AG08396 (cell line): Measurements from ENCODE around the gene PTN.

ENCODE experiments used
- DNase-seq: peaks from one replicate; pipeline ENCODE4 v3.0.0; 2012; ENCODE audit warnings: low spot score, mixed read lengths

PTN gene, protein sequence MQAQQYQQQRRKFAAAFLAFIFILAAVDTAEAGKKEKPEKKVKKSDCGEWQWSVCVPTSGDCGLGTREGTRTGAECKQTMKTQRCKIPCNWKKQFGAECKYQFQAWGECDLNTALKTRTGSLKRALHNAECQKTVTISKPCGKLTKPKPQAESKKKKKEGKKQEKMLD

GRCh38 chr7:137343281-137343841 is at the start of gene PTN:
Gene PTN (minus strand): TSS chr7:137343733. CDS start chr7:137254973, 88,760 bp downstream.
- peak; percentile 48 for DNase-seq

DNA sequence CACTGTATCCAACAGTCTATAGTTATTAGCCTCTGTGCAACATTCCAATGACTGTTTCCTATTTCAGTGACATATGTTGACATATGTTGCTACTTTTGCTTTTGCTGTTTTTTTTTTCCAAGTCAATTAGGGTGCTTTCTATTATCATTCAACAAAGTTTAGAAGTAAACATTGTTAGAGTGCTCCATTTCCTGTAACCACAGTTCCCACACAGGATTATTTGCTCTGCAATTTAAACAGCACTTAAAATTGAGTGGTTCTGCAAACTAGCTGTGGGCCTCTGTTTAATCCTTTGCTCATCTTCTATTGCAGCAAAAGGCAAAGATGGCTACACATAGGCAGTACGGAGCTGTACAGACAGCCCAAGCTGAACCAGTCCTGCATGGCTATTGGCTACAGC is 46.5 kb upstream of the PTN start:
- DNase-seq: no peak

- no peak for DNase-seq
These were observed 45.4 kb upstream of the PTN start for GRCh38 chr7:137388916-137389315.

DNA sequence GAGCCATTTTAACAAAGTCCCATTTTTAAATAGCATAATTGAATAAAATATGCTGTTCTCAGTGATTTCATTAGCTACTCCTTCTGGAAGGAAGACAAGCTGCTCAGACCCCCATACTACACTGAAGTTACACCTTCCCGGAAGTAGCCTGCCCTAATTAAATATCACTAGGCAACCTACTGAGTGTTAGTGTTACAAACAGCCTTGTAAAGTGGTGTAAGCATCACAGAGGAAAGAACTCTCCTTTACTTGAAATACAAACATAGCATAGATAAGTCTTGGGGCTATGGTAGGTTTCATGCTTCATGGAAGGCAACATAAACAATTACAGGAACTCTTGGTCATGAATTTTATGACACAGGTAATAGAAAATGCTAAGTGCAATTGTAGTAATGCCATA is 43.4 kb upstream of the PTN start:
- DNase-seq: no peak

DNA sequence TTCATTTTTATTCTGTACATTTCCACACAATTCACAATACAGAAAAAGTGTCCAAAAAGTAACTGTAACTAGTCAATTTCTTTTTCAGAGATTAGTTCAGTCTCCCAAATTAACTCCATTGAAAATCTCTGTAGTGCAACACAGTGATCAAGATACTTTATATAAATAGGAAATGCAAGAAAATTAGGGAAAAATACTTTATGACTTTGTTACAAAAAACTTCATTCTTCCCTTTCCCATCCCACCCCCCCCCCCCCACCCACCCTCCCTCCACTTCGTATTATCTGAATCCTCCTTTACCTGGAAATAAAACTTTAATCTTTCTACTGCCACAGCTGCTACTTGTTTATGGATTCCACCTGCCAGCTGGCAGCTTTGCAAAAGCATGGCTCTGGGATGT is 37.5 kb upstream of the PTN start:
- DNase-seq: no peak

DNA sequence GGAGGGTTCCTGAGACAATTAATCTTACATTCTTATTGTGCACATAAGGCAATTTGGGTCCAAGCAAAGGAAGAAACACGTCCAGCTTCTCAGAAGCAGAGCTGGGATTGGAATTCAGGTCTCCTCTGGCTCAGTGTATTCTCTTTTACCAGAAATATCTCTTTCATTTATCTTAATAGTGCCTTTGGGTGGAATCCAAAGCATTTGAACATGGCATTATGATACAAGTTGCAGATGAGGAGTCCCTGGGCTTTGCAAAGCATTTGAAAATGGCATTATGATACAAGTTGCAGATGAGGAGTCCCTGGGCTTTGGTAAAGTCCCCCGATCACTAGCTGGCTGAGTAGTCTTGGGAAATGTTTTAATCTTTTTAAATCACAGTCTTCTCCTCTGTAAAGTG is 30.0 kb upstream of the PTN start:
- DNase-seq: no peak

DNA sequence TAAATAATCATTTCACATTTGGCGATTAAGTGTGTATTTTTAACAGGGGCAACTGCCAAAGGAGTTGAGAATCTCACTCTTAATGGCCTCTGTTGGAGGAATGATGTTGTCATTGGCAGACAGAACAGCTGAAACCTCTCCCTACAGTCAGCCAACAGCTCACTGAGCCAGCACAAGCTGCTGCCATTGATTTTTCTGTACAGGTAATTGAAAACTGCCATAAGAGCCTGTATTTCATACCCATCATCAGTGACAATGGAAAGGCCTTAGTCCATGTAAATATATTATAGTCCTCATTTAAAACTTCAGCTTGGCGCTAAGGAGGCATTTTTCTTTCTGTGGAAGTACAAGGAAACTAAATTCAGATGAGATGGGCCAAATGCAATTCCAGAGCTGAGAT is 28.1 kb upstream of the PTN start:
- no peak for DNase-seq

- no peak for DNase-seq
These were observed 23.5 kb upstream of the PTN start for GRCh38 chr7:137366995-137367394.

DNA sequence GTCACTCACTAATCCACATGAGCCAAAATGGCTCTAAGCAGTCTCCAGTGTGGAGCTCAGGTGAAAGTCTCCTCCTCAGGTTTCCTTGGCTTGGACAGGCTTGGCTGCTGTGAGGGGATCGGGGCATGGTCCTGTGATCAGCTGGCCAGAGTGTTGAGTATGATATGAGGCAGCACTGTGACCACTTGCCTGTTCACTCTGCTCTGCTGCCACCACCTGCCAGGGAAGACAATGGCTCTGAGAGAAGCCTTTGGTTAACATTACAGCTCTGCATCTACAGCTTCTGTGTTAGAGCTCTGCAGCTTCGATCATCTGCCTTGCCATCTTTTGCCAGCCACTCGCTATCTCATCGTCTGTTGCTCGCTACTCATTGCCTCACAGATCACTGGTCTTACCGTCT is 20.1 kb upstream of the PTN start:
- no peak for DNase-seq

- no peak for DNase-seq
These were observed 16.6 kb upstream of the PTN start for GRCh38 chr7:137360087-137360679.

DNA sequence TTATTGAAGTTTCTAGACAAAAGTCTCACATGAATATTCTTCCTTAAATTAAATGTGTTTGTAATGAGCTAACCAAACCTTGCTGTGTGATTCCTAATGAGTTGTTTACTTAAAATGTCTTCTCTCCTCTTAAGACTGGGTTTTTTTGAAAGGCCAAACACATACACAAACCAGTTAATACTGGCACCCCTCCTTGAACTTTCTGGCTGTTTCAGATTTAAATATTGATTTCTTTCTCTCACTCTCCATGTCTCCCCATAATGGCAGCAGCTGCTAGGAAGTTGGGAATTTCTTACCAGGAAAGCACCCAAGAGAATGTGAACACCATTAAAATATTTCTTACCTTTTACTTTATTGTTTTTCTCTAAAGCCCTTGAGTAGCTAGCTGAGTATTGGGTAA is 11.4 kb upstream of the PTN start:
- no peak for DNase-seq

DNA sequence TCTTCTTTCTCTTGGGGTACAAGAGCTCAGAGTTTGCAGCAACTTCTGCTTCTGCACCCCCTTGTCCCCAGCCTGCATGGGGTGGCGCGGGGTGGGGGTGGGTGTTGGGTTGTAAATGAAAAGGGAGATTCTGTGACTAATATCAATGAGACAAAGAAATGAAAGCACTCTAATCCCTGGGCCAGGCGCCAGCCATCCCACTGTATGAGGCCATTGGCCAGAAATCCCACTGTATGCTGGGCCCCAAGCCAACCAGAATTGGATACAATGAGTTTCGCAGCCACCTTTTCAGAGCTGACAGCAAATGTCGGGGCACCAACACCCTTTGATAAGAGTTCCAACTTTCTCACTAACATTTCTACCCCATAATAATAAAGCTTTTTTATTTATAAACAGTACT is 10.9 kb upstream of the PTN start:
- no peak for DNase-seq

GRCh38 chr7:137351941-137352340 is 8.4 kb upstream of the PTN start:
- DNase-seq: no peak

DNA sequence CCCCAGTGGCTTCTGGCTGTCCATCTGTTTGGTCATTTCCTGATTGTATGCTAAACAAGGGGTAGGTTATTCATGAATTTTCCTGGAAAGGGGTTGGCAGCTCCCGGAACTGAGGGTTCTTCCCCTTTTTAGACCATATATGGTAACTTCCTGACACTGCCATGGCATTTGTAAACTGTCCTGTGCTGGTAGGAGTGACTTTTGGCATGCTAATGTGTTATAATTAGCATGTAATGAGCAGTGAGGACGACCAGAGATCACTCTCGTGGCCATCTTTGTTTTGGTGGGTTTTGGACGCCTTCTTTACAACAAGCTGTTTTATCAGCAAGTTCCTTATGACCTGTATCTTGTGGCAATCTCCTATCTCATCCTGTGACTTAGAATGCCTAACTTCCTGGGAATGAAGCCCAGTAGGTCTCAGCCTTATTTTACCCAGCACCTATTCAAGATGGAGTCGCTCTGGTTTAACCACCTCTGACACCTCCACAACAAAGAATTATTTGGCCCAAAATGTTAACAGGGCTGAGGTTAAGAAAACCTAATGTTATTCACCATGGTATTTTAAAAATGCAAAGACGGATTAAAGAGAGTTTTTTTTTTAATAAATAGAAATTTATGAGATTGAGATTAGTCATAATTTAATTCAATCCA is 2.4 kb upstream of the PTN start:
- DNase-seq: no peak

DNA sequence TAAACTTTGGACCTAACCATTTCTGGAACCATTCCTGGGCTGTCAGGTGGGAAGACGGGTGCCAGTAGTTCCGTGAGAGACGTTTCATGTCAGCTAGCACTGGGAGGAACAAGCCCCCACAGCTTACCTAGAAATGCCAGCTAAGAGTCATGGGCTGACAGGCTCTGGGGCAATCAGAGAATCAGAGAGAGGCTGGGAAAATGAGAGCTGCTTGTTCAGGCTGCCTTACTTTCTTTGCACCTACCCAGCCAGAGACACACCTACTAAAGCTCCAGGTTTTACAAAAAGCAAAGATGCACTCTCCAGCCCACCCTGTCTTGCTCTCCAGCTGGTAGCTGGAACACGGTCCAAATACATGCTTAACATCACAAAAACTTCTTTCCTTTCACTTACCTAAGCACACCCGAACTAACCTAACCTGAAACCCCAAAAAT is 688 bp downstream of the PTN start:
- no peak for DNase-seq

GRCh38 chr7:137342265-137342664 is 1.3 kb downstream of the PTN start:
- DNase-seq: no peak

GRCh38 chr7:137337902-137338301 is 5.6 kb downstream of the PTN start:
- no peak for DNase-seq

GRCh38 chr7:137335814-137336213 is 7.7 kb downstream of the PTN start:
- DNase-seq: no peak

DNA sequence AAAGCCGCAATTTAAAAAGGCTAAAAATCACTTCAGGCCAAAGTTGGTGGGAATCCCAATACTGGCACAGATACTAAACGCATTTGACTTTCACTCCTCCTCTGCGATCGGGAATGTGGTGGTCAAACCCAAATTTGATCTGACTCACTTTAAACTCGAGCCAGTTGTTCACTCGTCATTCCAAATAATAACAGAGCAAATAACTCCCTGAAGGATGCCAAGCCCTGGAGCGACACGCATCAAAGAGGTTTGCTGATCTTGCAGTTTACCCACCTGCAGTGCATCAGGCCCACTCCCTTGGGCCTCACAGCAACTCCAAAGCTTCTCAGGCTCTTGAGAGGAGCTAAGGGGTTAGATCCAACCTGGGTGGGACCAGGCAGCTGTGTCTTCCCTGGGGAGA is 12.2 kb downstream of the PTN start:
- peak; percentile 25 for DNase-seq

GRCh38 chr7:137329411-137329810 is 14.1 kb downstream of the PTN start:
- no peak for DNase-seq

DNA sequence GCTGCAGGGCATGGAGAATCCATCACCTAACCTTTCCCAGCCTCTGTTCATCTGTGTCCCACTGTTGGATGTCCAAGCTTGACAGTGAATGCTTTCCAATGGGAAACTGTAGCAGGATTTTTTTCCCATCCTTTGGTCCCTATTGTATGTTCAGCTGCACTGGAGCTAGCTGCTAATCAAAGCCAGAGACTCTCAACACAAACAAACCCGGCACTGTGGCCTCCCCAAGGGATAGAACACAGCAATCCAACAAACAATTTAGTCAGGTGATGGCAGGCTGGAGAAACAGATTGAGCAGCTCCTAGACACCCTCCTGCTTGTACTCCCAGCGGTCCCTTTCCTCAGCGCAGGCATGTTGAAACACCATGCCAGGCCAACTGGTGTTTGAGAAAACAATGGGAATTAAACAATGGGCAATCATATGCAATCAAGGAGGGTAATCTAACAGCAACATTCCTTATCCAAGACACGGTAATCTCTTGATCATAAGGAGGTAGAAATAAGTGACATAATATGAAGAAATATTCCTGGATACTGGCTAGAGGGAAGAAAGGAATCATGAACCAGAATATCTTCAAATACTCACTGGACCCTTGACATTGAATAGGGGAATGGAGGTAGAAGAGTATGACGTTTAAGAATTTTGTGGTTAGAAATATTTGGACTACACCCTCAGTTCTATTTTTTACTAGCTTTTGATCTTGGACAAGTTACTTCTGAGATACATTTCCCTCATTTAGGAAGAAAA is 15.0 kb downstream of the PTN start:
- DNase-seq: peak; percentile 33

DNA sequence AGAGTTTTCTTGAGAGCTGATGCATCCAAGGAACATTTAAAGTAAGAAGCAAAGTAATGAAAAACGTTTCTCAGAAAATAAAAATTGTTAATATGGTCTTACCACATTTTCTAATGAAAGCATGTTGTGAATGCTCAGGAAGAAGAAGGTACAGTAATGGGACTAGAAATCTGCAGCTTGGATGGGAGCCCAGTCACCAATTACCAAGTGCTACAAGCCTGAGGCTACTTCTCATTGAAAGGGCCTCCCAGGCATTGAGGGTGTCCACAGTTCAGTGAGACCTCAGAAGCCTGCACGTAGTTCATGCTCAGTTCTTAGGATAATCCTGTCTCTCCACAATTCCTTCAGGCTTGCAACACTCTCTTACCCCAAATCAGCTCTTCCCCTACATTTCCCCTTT is 17.6 kb downstream of the PTN start:
- DNase-seq: no peak
